Mucosa of descending colon (tissue), 3 donors: Measurements from ENCODE around the gene ALMS1. TPM values are rescaled to one million over a fixed set of nuclear protein-coding genes. Genes with fewer than 3 reads are reported as not detected.
"Not testable (repeated sequence)": the region's sequence is repeated elsewhere in the genome, so short reads cannot be mapped to it uniquely, and the experiment has no call there.

Experiments
- ATAC-seq: fragments of 200-7000 bp; cut with Tn5 transposase; one replicate; pipeline ENCODE4 v1.9.1; 2020; ENCODE audit warnings: mild to moderate bottlenecking, moderate library complexity
- DNase-seq, 3 donors: peaks; one replicate each; pipeline ENCODE4 v3.0.0-alpha.2; 2020
- H3K36me3 ChIP-seq: fragments of 200-600 bp; one replicate; pipeline ENCODE4 v1.8.0; 2021; ENCODE audit warnings: low read depth, mild to moderate bottlenecking
- H3K4me1 ChIP-seq: fragments of 200-600 bp; one replicate; pipeline ENCODE4 v1.8.0; 2021; ENCODE audit warnings: low read depth, mild to moderate bottlenecking
- H3K4me3 ChIP-seq: fragments of 200-600 bp; one replicate; pipeline ENCODE4 v1.8.0; 2021; ENCODE audit warnings: mild to moderate bottlenecking
- H3K9me3 ChIP-seq: fragments of 200-600 bp; one replicate; pipeline ENCODE4 v1.8.0; 2021; ENCODE audit warnings: mild to moderate bottlenecking
- CTCF ChIP-seq: fragments of 200-600 bp; IDR thresholded peaks from one replicate; pipeline ENCODE4 v1.8.0; 2022; ENCODE audit warnings: antibody characterized with exemption, mild to moderate bottlenecking
- intact Hi-C, 2 donors: fragments of 100-400 bp; cut with DNase I in 1 of 2; cut with micrococcal nuclease in 1 of 2; formaldehyde crosslinking; loops; one replicate each; pipeline versions ENCODE4 v1.11.0 to v1.11.1; 2022; cut with DNase I, micrococcal nuclease
- total RNA-seq, 3 donors: library from RNA; stranded (reverse); fragmentation: NEBNext Ultra II Directional in 2 of 3; extraction: Animal tissue kit (Norgen Biotek cat#: 25700) in 2 of 3; gene quantifications; one replicate each; pipeline versions ENCODE4 v1.2.1 to v1.2.4, GENCODE V29; 2021 to 2023
- donor health status: DM: no; HTN: no; CAD: no; lungs with moderate emphysema.
- donor health status: DM: no; HTN: no; CAD: no.
- donor health status: DM: no; HTN: yes; CAD: no.

Gene ALMS1
- total RNA-seq, 3 donors from 2014 or later, result 18.3 to 26.6 (median 21.5) TPM

DNA sequence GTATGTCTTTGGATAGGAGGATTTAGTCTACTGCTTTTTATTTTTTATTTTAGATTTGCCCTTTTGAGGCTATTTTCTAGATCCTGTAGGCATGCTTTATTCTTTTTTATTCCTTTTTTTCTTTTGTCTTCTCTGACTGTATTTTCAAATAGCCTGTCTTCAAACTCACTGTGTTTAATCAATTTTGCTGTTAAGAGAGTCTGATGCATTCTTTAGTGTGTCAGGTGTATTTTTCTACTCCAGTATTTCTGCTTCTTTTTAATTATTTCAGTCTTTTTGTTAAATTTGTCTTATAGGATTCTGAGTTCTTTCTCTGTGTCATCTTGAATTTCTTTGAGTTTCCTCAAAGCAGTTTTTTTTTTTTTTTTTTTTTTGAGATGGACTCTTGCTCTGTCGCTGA lies 143.1 kb downstream of the ALMS1 start:
- DNase-seq, result no peak
- Histone ChIP-seq H3K9me3 (peaks cover 22% of the 10 kb centered on the region), H3K4me3 (no peak overlapping the region), H3K36me3 (no peaks in the 10 kb centered on the region), H3K4me1 (no peaks in the 10 kb centered on the region)
- TF ChIP-seq CTCF, result no peak
- intact Hi-C loops, result no loop called here
- ATAC-seq, result no peak

DNA sequence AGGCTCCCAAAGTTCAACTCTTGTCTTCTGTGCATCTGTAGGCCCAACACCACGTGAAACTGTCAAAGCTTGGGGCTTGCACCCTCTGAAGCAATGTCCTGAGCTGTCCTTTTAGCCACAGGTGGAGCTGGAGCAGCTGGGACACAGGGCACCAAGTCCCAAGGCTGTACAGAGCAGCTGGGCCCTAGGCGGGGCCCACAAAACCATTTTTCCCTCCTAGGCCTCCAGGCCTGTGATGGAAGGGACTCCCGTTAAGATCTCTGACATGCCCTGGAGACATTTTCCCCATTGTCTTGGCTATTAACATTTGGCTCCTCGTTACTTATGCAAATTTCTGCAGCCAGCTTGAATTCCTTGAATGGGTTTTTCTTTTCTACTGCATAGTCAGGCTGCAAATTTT lies 145.1 kb downstream of the ALMS1 start:
- intact Hi-C loops, ATAC-seq, H3K36me3 ChIP-seq: not testable (repeated sequence)

DNA sequence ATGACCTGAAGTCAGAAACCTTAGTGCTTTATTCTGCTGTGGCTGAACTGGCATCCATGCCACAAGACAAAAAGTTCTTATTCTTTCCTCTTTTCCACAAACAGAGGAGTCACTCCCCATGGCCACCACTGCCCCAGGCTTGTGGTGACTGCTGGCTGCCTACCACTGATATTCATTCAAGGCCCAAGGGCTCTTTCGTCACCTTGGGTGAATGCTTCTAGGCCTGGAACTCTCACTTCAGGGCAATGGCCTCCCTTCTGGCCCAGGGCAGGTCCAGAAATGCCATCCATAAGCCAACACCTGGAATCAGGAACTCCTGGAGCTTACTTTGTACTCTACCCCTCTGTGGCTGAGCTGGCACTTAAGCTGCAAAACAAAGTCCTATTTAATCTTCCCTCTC lies 146.7 kb downstream of the ALMS1 start:
- ATAC-seq (no peak), DNase-seq (no peak)
- peaks cover 12% of the 10 kb centered on the region for H3K9me3 ChIP-seq
- H3K4me1 ChIP-seq, result no peaks in the 10 kb centered on the region
- H3K4me3 ChIP-seq, result no peak overlapping the region
- no peak for TF ChIP-seq CTCF
- intact Hi-C loops, result no loop called here
- no peaks in the 10 kb centered on the region for H3K36me3 ChIP-seq

More for the DNA sequence above, 145.1 kb downstream of the ALMS1 start:
- peaks cover 22% of the 10 kb centered on the region for H3K9me3 ChIP-seq
- H3K4me3 ChIP-seq, DNase-seq, H3K4me1 ChIP-seq: not testable (repeated sequence)

- Histone ChIP-seq H3K9me3 (peaks cover 13% of the 10 kb centered on the region), H3K4me3 (no peak overlapping the region), H3K4me1 (no peaks in the 10 kb centered on the region), H3K36me3 (no peaks in the 10 kb centered on the region)
- TF ChIP-seq CTCF, result no peak
- no peak for ATAC-seq
- no peak for DNase-seq
- intact Hi-C loops, result no loop called here
Measured at GRCh38 chr2:73536133-73536840, 150.7 kb downstream of the ALMS1 start.

DNA sequence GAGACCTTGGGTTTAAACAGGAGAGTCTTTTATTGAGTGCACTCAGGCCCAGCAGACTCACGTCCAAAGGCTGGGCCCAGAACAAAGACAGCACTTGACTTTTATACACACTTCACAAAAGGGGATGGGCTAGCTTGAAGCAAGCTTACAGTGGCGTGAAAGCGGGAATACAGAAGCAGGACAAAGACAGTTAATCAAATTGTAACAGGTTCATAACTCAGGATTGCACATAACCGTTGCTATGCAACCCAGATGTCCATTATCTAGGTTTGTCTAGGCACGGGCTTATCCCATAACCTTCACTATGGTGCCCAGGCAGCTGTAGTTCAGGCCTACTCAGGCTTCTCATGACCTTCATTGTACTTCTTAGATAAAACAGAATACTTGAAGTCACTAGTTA lies 175.2 kb downstream of the ALMS1 start:
- H3K4me3 ChIP-seq, H3K4me1 ChIP-seq, H3K36me3 ChIP-seq, DNase-seq, ATAC-seq, intact Hi-C loops, H3K9me3 ChIP-seq: not testable (repeated sequence)

- intact Hi-C loops, result no loop called here
- no peak for ATAC-seq
- no peak for DNase-seq
- H3K4me1 ChIP-seq, result no peaks in the 10 kb centered on the region
- no peak overlapping the region for H3K4me3 ChIP-seq
- no peak for TF ChIP-seq CTCF
- no peaks in the 10 kb centered on the region for H3K9me3 ChIP-seq
- H3K36me3 ChIP-seq, result no peaks in the 10 kb centered on the region
Measured at GRCh38 chr2:73561422-73561821, 175.8 kb downstream of the ALMS1 start.

DNA sequence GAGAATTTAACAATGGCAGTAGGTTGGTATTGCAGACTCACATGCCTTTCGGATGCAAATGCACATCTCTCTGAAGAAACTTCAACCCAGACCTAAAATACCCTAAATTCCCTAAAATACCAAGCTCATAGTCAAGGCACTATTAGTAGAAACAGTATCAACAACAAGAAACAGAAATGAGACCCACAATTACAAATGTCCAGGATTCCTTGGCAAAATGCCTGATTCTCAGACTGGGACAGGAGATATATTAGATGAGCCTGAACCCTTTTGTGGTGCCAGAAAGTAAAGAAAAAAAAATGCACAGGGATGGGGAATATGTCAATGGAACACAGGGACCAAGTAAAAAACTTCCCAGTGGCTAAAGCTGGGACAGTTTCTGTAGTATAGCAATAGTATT lies 179.3 kb downstream of the ALMS1 start:
- DNase-seq, result no peak

More for the DNA sequence above, 179.3 kb downstream of the ALMS1 start:
- no peaks in the 10 kb centered on the region for H3K4me1 ChIP-seq
- ATAC-seq, result no peak
- intact Hi-C loops, result no loop called here
- H3K4me3 ChIP-seq, result no peak overlapping the region
- H3K36me3 ChIP-seq, result no peaks in the 10 kb centered on the region
- H3K9me3 ChIP-seq, result no peaks in the 10 kb centered on the region
- TF ChIP-seq CTCF, result no peak
